ENCODE results near the gene HSBP1L1.

DNA sequence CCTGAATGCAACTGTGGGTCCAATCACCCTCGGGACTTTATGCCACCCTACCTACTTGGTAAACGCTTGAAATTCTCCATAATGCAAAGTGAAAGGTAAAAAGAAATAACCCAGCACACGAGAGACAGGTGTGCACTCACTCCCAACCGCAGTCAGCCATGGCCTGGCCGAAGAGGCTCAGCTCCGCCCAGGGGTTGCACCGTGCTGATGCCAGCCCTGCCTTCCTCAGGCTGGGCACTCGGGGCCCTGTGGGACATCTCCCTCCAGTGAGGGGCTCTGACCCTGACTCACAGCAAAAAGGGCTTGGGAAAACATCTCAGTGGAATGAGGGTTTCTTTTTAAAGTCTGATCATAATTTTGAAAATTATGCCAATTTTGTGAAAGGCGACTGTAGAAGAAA, 26.2 kb upstream of the HSBP1L1 start:
- TF ChIP-seq, protein P1, sequence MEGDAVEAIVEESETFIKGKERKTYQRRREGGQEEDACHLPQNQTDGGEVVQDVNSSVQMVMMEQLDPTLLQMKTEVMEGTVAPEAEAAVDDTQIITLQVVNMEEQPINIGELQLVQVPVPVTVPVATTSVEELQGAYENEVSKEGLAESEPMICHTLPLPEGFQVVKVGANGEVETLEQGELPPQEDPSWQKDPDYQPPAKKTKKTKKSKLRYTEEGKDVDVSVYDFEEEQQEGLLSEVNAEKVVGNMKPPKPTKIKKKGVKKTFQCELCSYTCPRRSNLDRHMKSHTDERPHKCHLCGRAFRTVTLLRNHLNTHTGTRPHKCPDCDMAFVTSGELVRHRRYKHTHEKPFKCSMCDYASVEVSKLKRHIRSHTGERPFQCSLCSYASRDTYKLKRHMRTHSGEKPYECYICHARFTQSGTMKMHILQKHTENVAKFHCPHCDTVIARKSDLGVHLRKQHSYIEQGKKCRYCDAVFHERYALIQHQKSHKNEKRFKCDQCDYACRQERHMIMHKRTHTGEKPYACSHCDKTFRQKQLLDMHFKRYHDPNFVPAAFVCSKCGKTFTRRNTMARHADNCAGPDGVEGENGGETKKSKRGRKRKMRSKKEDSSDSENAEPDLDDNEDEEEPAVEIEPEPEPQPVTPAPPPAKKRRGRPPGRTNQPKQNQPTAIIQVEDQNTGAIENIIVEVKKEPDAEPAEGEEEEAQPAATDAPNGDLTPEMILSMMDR (IDR thresholded peaks at IDR 0.05), result no peak
- TF ChIP-seq POLR2A (IDR thresholded peaks at IDR 0.05), result no peak
